Sciatic nerve (tissue), 2 donors: Measurements from ENCODE around the gene PADI3. TPM values are rescaled to one million over a fixed set of nuclear protein-coding genes. Genes with fewer than 3 reads are reported as not detected.
"Not testable (repeated sequence)": the region's sequence is repeated elsewhere in the genome, so short reads cannot be mapped to it uniquely, and the experiment has no call there.

Source experiments
- ATAC-seq: fragments of 200-7000 bp; cut with Tn5 transposase; one replicate; pipeline ENCODE4 v1.9.1; 2020; ENCODE audit warnings: mild to moderate bottlenecking, moderate library complexity
- DNase-seq: peaks from one replicate; pipeline ENCODE4 v3.0.0-alpha.2; 2020; ENCODE audit warnings: low spot score
- intact Hi-C: fragments of 100-400 bp; cut with DNase I; formaldehyde crosslinking; loops from one replicate; pipeline ENCODE4 v1.14.2; 2022
- total RNA-seq: library from RNA; stranded (reverse); fragmentation: NEBNext Ultra II Directional; extraction: Animal tissue kit (Norgen Biotek cat#: 25700); gene quantifications from one replicate; pipeline ENCODE4 v1.2.1, GENCODE V29; 2021
- donor health status: DM: no; HTN: no; CAD: no.
- donor health status: DM: no; HTN: no; CAD: no.

PADI3 gene
- total RNA-seq, 1 donor from 2014 or later: not detected

DNA sequence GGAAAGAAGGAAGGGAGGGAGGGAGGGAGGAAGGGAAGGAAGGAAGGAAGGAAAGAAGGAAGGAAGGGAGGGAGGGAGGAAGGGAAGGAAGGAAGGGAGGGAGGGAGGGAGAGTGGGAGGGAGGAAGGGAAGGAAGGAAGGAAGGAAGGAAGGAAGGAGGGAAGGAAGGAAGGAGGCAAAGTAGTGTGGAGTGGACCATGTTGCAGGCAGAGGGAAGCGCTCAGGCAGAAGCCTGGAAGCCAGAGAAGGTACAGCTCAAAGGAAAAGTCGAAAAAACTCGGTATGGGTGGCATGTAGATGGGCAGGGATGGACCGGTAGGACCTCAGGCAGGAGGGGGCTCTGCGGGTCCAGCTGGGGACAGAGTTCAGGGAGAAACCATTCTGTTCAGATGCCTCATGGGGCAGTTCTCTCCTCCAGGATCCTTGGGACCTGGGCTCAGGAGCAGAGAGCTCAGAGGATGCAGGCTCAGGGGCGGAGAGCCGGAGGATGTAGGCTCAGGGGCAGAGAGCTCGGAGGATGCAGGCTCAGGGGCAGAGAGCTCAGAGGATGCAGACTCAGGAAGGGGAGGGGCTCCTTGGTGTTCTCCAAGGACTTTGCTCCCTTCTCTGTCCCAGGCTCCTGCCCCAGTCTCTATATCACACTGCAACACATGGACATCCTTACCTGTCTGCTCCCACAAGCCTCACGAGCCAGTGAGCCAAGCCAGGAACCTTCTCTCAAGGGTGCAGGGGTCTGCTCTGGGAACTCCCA lies 13.6 kb upstream of the PADI3 start:
- ATAC-seq: no peak
- intact Hi-C loops: loop anchor here (5.0 kb wide), 2 partner anchors 113 to 173 kb away; no protein-coding TSS in a partner anchor
- no peak for DNase-seq

DNA sequence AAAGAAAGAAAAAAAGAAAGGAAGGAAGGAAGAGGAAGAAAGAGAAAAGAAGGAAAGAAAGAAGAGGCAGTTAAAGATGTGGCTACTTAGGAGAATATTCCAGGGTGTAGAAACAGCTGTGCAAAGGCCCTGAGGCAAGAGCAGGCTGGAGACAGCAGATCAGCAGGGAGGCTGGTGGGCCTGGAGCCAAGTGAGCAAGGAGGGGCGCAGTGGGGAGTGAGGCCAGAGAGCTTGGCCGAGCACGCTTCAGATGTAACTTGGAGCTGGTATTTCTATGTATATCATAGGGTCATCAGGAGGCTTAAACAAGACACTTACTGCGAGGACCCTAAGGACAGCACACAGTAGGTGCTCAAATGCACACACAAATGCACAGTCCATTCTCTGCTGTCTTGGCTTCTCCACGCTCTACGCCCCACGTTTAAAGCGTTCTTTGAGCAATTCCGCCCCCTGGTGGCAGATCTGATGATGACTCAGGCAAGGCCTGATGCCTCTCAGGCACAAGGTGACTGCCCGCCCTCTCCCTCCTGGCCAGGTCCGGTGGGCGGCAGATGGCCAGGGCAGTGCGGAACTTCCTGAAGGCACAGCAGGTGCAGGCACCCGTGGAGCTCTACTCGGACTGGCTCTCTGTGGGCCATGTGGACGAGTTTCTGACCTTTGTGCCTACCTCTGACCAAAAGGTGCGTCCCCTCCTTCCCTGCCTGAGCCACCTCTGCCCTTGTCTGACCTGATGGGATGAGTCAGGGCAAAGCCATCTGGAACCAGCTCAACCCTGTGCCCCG lies 11.9 kb upstream of the PADI3 start:
- intact Hi-C loops: loop anchor here (5.0 kb wide), 2 partner anchors 115 to 175 kb away; no protein-coding TSS in a partner anchor
- ATAC-seq: peak; percentile 84

DNA sequence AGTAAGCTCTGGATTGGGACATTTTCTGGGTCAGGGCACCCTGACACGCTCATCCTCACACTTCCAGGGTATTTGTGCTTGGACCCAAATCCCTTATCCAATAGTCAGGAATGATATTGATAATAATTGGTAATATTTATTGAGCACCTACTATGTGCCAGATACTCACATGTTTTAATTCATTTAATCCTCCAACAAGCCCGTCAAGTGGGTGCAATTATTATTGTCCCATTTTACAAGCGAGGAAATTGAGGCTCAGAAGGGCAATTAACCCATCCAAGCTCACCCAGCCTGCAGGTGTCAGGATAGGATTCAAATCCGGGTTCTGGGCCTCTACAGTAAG lies 11.4 kb upstream of the PADI3 start:
- DNase-seq: no peak
- intact Hi-C loops: loop anchor here (5.0 kb wide), 2 partner anchors 115 to 175 kb away; no protein-coding TSS in a partner anchor
- no peak for ATAC-seq

More for the DNA sequence above, 11.9 kb upstream of the PADI3 start:
- DNase-seq: peak; percentile 95

DNA sequence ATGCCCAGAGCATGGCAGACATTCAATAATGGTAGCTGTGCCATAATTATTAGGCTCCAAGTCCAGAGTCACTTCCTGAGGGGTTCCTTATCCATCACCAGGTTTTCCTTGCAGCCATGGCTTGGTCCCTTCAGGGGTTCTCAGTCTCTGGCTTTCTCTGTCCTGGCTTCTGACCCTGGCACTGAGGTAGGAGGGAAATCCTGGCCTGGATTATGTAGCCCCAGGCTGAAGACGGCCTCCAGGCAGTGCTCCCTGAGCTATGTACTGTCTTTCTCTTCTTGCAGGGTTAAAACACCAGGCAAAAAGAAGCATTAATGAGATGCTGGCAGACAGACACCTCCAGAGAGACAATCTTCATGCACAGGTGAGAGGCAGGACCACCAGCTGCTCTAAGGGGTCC lies 9.5 kb upstream of the PADI3 start:
- intact Hi-C loops: loop anchor here (5.0 kb wide), 2 partner anchors 117 to 177 kb away; no protein-coding TSS in a partner anchor
- DNase-seq (no peak), ATAC-seq (peak; percentile 60)

DNA sequence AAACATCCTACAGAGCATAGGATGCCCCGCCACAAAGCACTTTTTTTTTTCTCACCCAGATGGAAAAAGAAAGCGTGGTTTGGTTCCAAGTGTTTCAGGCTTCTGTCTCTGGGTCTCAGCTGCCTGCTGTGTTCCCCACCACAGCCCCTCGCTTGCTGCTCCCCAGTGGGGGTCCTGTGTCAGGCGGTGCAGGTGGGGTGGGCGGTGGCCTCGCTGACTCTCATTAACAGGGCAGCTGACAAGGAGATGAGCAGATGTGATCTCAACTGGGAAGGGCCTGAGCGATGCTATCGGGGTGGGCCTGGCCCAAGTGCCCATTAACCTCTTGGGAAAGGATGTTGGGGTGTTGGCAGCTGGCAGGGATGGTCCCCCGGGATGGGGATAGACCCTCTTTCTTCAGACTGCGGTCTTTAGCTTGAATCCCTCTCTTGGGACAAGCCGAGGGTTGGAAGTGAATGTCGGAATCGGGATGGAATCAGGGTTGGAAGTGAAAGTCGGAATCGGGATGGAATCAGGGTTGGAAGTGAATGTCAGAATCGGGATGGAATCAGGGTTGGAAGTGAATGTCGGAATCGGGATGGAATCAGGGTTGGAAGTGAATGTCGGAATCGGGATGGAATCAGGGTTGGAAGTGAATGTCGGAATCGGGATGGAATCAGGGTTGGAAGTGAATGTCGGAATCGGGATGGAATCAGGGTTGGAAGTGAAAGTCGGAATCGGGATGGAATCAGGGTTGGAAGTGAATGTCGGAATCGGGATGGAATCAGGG lies 7.7 kb upstream of the PADI3 start:
- not testable (repeated sequence) for DNase-seq

DNA sequence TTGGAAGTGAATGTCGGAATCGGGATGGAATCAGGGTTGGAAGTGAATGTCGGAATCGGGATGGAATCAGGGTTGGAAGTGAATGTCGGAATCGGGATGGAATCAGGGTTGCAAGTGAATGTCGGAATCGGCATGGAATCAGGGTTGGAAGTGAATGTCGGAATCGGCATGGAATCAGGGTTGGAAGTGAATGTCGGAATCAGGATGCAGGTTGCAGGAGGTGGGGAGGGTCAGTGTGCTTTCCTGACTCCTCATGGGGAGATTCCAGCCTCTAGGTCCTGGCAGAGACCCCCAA lies 7.2 kb upstream of the PADI3 start:
- ATAC-seq, DNase-seq, intact Hi-C loops: not testable (repeated sequence)

More for the DNA sequence above, 7.7 kb upstream of the PADI3 start:
- intact Hi-C loops, ATAC-seq: not testable (repeated sequence)

DNA sequence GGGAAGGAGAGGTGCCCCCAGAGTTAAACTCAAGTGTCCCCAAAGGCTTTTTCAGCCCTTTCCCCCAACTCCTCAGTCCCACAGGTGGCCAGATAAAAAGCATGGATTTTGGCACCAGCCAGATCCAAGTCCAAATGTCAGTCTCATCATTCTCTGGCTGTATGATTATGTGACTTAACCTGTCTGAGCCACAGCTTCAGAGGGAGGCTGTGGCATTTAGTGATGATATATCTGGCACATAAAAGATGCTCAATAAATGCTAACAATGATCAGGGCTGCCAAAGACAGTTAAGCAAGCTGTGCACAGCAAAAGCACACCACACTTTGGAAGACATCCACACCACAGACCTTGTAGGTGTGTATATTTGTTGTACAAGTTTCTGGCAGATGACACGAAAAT lies 5.6 kb upstream of the PADI3 start:
- no peak for DNase-seq
- intact Hi-C loops: no loop called here
- no peak for ATAC-seq

DNA sequence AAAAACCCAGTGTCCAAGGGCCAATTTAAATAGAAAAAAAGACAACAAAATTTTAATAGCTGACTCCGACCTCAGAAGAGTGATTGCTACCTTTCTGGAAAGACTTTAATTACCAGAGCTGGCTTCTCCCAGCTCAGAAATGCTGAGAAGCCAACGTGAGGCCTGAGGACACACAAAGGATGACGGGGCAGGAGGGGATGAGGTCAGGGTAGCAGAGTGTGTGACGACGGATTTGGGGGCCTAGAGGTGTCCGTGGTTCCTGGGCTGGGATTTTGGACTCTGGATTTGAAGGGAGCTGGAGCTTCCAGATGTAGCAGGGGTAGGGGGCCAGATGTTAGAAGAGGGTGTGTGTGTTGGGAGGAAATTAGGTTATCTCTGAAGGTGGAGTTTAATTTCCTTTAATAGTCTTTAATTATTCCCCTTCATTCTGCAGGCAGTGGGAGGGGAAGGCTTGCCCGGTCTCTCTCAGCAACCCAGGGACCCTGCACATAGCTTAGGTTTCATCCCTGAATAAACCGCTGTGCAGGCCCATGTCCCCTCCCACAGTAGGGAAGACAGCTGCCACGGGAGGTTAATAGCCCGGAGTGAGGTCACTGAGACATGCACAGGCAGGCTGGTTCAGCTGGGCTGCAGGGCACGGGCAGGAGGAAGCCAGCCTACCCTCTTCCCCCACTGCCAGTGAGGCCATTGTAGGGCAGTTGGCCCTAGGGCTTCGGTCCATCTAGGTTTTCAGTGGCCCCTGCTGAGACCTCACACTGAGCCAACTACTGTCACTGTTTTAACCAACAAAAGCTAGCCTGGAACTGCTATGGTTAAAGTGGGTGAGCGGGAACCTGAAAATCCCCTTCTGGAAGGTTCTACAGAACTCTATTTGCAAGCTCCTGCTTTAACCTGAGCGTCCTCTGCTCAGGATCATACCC lies 3.8 kb upstream of the PADI3 start:
- no peak for ATAC-seq
- intact Hi-C loops: no loop called here
- no peak for DNase-seq

DNA sequence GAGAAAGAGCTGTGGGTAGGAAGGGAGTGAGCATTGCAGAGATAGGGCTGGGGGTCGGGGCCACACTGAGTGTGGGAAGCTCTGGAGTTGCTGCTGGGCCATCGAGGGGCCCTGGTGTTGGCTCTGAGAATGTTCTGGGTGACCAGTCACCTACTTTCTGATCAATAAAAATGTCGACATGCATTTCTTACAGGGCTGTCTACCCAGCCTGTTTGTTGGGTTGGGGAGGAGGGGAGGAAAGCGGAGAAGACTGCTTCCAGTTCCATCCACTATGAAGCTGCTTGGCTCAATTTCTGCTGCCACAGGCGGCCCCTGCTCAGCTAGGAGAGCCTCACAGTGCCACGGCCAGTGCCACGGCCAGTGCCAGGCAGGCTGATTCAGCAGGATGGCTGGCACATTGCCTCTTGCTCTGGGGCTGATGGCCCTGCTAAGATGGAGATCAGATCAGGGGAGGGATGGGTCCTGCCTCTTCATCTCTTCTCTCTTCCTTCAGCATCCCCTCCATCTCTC lies 3.0 kb upstream of the PADI3 start:
- DNase-seq (no peak), ATAC-seq (no peak)
- intact Hi-C loops: no loop called here

DNA sequence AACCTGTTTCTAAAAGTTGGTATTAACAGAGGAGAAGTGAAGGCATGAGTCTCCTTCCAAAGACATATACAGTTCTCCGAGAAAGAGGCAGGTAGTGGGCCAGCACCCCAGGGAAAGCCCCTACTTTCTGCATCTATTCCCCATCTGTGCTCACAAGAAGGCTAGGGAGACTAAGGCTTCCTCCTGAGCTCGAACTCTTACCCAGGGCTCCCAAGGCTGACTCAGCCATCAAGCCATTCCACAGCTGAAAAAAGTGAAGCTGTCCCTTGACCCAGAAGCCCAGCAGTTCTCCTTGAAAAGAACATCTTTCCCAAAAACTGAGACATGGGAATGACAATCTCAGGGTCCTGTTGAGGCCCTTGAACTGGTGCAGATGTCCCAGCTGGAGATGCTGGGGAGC lies 1.9 kb upstream of the PADI3 start:
- no peak for DNase-seq
- intact Hi-C loops: no loop called here
- ATAC-seq: no peak

DNA sequence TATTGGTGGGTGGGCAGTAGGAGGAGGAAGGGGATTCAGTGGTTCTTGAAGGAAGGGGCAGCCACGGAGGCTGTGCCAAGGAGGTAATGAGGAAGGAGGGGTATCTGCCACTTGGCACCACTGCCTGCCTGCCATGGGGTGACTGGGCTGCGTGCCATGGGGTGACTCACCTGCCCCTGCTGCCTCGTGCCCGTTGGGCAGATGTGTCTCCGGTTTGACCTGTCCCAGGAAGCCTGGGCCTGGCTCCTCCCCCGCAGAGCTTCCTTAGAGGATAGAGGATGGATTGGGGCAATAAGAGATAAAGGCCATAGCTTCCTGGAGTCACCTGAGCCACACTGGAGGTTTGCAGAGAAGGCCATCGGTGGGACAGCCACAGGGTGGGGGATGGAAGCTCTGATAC lies 1.7 kb downstream of the PADI3 start:
- no peak for ATAC-seq

DNA sequence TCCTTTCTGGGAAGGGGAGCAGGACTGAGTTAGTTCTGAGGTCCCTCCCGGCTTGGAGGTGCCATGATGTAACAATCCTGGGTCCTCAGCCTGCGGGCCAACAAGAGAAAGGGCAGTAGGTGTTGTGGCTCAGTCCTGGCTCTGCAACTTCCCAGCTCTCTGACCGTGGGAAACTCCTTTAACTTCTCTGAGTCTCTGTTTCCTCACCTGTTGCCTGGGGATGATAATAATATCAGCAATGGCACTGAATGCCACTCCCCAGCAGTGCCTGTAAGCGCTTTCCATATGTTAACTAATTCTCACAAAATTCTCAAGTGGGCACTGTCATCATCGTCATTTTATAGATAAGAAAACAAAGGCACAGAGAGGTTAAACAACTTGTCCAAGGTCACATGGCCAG lies 2.3 kb downstream of the PADI3 start:
- DNase-seq (no peak), ATAC-seq (no peak)
- intact Hi-C loops: no loop called here

More for the DNA sequence above, 1.7 kb downstream of the PADI3 start:
- DNase-seq: no peak
- intact Hi-C loops: no loop called here

DNA sequence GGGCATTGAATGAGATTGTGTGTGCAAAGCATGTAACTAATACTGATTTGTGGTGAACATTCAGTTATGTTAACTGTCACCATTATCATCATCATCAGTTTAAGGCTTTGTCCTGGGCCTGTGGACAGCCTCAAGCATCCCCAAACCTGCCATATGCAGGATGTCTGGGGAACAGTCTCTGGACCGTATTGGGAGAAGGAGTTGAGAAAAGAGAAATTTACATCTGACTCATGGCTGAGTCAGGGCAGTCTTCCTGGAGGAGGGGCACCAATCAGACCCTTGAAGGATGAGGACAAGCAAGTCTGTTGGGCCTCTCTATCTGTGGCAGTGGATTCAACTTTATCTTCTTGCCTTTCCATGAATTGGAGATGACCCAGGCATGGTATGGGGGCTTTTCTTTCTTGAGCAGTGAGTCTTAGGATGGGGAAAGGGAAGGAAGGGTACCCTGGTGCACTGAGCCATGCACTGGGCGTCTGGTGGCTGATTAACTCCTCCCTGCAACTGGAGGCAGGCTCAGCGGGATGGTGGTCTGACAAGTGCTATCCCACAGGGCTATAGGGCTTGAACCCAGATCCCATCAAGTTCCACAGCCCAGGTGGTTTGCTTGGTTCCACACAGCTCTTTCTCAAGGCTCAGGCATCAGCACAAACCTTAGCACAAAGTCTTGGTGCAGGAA lies 2.9 kb downstream of the PADI3 start:
- no peak for DNase-seq
- intact Hi-C loops: no loop called here
- ATAC-seq: no peak

DNA sequence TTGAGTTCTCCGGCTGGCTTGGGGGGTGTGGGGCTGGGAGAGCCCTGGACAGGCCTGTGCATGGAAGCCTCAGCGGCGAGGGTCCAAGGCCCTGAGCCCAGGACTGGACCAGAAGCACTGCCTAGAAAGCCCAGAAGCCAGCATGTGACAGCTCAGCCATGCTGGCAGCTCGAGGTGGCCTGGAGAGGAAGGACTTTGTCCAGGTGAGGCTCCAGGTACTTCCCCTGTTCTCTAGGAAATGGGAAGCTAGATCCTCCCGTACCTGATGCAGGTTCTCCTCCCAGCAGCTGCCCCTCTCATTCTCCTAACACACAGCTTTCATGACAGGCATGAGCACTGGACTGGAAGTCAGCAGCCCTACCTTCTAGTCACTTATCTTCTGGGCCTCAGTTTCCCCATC lies 6.4 kb downstream of the PADI3 start:
- DNase-seq (no peak), ATAC-seq (no peak)
- intact Hi-C loops: no loop called here

DNA sequence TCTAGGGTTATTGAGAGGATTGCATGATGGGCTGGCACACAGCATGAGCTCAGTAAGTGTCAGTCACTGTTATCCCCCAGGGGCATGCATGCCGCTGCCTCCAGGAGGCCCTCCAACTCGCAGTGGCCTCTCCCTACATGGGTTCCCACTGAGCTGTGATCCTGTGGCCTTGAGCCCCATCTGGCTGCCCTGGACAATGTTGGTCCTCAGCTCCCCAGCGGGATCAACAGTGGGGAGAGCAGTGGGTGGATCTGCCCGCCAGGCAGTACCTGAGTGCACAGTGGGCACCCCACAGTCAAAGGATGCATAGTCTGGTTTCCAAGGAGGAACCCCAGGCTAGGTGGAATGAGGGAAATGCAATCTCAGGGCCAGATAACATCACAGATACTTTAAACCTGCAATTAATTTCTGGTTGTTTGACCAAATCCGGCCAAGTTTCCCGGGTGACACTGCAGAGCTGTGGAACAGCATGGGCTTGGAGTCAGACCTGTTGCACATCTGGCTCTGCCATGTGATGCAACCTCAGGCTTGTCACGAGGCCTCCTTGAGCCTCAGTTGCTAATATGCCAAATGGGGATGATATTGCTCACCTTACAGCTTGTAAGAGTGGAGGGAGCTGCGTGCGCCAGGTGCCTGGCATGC lies 9.3 kb downstream of the PADI3 start:
- ATAC-seq: no peak
- intact Hi-C loops: no loop called here
- no peak for DNase-seq

DNA sequence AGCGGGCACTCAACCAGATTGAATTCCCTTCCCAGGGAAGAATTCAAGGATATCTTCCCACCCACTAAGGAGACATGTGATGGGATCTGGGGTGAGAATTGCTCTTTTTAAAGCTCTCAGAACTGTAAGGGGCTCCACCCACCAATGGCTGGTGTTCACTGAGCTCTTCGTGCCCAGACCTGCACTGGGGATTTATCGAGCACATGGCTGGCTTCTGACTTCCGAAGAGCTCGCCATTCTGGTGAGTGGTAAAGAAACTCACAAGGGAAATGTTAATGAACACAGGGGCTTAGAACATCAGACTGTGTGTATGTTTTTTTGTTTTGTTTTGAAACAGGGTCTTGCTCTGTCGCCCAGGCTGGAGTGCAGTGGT lies 9.8 kb downstream of the PADI3 start:
- no peak for DNase-seq
- intact Hi-C loops: no loop called here
- ATAC-seq: no peak

DNA sequence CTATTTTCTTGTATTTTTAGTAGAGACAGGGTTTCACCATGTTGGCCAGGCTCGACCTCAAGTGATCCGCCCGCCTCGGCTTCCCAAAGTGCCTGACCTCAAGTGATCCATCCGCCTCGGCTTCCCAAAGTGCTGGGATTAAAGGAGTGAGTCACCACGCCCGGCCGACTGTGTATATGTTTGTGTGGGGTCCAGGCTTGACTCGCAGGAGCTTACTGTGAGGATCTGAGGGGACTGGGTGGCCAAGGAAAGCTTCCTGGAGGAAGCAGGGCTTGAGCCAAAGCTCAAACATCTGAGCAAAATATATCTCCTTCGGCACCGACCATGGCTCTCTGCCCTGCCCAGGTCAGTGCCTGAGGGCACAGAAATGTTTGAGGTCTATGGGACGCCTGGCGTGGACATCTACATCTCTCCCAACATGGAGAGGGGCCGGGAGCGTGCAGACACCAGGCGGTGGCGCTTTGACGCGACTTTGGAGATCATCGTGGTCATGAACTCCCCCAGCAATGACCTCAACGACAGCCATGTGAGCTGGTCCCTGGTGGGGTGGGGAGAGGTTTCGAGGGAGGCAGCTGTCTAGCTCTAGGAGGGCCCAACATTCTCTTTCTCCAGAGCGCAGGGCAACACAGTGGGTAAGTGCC lies 10.5 kb downstream of the PADI3 start:
- no peak for DNase-seq
- intact Hi-C loops: no loop called here
- no peak for ATAC-seq
